HG02610 (cell line): ENCODE data around the gene NMNAT2.

Experiments used
- ATAC-seq: cut with Tn5 transposase; IDR thresholded peaks from one replicate; pipeline ENCODE4 v1.9.1; 2021; ENCODE audit warnings: mild to moderate bottlenecking, moderate library complexity; ENCODE audit not compliant: unreplicated experiment

Gene NMNAT2

GRCh38 chr1:183218971-183219615 is 199.1 kb downstream of the NMNAT2 start:
- no peak for ATAC-seq

- ATAC-seq: no peak
These were observed 200.1 kb downstream of the NMNAT2 start for GRCh38 chr1:183218027-183218618.

DNA sequence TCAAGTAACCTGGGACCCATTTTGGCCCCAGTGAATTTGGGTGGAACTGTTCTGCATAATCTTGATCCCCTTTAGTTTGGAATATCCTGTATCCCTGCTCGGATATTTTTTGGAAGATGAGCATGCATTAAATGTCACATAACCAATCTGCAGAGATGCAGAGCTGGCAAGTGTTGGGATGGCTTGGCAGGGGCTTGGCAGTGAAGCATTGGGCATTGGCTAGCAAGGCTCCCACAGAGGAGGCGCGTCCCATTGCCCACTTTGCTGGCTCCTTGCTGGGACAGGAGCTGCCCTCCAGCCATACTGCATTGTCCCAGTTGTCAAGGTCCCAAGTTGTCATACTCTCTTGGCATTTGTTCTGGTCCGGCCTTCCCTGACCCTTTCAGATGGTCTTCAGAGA is 202.2 kb downstream of the NMNAT2 start:
- no peak for ATAC-seq

DNA sequence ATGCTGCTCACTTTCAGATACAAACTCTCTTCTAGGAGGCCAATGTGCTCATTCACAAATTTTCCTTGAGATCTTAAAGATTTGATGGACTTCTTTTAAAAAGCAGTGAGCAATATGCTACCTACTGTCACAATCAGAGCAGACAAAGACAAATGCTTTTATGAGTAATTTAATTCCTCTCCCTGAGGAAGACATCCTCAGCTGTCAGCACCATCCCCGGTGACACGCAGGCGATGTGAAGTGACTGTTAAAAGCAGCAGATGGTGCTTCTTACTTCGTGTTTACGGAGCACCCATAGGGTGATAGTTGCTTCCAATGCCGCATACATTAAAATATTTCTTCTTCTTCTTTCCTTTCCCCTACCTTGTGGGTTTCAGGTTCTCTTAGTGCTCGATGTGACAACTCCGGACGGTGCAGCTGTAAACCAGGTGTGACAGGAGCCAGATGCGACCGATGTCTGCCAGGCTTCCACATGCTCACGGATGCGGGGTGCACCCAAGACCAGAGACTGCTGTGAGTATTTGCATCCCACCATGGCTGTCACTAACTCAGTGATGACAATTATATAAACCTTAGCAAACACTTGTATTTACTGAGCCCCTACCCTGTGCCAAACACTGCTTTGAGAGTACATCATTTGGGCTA is 203.0 kb downstream of the NMNAT2 start:
- ATAC-seq: no peak

DNA sequence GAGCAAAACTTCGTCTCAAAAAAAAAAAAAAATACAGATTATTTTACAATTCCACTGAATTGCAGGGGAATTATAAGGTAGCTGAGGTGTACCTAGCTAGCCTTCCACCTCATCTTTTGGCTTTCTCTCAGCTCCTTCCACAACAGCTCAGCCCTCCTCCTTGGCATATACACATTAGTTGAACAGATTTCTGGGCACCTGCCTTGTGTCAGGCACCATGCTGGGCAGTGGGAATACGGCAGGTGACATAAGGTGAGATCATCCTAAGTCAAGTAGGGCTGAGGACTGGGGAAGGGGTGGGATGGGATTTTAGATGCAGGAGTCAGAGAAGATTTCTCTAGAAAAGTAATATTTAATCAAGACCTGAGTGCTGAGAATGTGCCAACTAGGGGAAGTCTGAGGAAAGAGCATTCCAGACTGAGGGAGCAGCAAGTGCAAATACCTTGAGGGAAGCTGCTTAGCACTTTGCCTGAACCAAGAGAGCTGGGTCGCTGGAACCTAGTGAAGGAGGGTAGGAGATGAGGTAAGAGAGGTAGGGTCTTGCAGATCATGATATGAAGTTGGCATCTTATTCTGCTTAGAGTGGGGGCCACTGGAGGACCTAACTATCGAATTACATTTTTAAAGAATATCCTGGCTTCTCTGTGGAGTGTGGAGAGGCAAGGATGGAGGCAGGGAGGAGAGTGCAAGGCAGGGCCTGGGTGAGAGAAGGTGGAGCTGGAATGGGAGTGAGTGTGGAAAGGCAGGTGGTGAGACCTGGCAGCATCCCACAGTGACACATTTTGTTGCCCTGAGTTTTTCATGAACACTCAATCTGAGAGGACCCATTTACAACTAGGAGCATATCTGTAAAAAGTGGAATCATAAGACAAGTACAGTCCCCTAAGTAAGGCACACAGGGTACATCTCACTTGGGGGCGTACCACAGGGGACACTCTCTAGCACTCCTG is 203.9 kb downstream of the NMNAT2 start:
- no peak for ATAC-seq

DNA sequence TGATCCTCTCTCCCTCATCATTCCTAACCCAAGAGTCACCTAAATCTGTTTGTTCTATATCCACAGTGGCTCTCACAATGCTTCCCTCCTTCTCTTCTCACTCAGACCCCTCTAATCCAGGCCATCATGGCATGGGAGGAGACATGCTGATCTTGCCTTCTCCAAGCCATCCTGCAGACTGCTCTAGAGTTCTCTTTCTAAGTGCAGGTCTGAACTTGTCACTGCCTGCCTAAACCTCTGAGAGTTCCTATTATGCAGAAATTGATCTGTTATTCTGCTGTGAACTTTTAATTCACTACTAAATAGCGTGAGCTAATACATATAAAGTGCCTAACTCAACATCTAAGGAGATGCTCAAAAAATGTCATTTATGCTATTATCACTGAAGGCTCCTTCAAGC is 205.3 kb downstream of the NMNAT2 start:
- ATAC-seq: no peak

DNA sequence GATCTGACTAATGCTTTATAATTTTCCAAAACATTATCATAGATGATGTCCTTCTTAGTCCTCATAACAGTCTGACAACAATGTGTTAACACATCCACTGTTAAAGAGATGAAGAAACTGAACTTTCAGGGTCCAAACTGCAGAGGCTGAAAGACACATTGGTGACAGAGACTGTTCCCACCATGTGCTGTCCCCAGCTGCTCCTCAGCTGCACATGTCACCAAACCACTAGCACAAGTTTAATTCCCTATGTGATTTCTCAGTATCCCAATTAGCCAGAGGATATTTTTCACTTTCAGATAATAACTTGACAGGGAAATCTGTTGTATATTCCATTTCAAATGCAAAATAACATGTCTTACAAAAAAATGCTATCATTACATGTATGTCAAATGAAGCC is 207.5 kb downstream of the NMNAT2 start:
- no peak for ATAC-seq

DNA sequence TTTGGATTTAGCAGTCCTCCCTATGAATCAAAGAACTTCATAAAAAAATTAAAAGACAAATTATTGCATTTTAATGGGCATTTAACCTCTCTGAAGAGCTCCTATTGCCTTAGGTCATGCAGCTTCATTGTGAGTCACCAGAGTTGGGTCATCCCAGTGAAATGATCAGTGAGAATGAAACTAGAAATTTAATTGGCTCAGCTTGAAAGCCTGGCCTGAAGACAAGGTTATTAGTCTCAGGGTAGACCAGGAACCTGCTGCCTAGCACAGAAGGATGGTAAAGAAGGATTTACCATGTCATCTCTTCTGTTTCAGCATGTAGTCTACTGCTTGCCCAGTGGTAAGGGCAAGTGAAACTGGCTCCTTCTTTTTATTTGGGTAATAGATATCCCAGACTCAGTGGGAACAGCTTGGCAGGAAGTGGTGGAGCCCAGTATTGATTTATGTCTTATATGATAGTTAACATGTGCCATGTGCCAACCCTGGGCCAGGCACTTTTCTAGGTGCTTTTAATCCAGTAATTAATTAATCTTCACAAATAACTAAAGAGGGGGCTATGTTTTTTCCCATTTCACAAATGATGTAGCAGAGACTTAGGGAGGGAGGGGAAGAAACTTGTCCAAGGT is 208.5 kb downstream of the NMNAT2 start:
- peak; percentile 94 for ATAC-seq

GRCh38 chr1:183206538-183207122 is 211.6 kb downstream of the NMNAT2 start:
- no peak for ATAC-seq

DNA sequence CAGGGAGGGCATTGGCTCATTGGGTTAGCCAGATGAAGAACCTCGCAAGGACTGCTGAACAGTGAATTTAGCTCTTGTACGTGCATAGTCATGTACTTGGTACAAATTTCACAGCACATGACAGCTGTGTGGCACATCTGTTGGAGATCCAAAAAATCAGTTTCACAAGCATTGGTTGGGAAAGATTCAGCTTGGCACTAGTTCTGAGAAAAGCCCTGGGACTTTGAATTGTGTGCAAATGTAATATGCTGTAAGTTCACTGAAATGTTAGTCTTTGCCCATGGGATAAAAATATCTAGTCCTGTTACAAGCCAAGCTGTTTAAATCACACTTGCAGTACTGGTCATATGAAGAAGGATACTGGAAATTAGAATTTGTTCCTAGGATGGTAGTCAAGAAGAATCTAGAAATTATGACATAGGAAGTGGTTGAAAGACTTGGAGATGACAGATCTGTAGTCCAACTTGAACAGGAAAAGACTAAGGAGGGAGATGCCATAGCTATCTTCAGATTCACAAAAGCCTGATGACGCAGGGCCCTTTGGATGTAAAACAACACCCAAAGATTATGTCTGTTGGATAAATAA is 212.9 kb downstream of the NMNAT2 start:
- ATAC-seq: no peak

DNA sequence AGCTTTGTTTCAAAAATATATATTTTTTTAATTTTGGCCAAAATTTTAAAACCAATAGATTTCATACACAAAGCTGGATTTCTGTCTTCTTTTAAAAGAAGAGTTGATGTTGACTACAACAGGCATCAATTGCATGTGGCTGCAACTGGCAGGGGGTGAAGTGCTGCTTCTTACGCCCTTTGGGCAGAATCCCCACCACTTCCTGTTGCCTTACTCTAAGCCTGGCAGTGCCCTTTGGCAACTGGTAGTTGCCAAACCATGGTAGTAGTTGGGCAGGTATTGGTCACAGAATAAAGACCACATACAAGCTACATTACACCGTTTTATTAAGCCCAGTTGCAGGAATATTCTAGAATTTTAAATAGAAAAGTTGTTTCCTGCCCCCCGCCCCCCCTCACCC is 215.1 kb downstream of the NMNAT2 start:
- ATAC-seq: no peak

DNA sequence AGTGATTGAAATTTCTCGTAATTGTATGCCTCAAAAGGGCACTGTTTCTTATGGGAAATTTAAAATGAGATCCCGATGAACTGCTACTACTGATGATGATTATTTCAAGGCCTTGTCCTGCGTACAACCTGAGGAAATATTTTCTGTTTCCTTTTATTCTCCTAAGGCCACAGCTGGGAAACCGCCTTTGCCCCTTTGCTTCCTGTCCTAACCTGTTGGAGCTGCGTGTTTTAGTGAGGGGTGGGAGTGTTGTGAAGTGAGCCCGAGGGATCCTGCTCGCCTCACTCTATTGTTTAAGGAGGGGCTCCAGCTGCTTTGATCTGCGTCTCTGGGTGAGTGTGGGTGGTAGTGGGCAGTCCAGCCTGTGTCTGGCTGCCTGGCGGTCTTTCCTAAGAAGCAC is 217.7 kb downstream of the NMNAT2 start:
- ATAC-seq: no peak

DNA sequence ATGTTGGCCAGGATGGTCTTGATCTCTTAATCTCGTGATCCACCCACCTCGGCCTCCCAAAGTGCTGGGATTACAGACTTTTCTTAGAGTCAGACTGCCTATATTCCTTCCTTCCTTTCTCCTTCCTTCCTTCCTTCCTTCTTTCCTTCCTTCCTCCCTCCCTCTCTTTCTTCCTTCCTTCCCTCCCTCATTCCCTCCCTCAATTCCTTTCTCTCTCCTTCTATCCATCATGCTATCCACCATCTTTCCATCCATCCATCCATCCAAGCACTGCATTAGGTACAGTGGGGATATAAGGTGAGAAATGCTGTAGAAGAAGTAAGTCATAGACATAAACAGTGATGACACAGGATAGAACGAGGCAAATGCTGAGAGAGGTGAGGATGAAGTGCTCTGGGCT is 218.9 kb downstream of the NMNAT2 start:
- no peak for ATAC-seq

GRCh38 chr1:183198463-183198862 is 219.7 kb downstream of the NMNAT2 start:
- ATAC-seq: no peak
